ENCODE results near the gene CCDC171. TPM values are rescaled to one million over a fixed set of nuclear protein-coding genes. Genes with fewer than 3 reads are reported as not detected.

The CCDC171 gene
- polyA plus RNA-seq, 3 donors, result 0.08 to 0.17 (median 0.10) TPM

GRCh38 chr9:15977438-15977837 is 424.6 kb downstream of the CCDC171 start:
- Mint-ChIP-seq H3K9me3 (peaks cover 0 to 3% (median 0%) of the 10 kb centered on the region in 7 donors), H3K36me3 (no peaks in the 10 kb centered on the region), H3K27ac (no peak overlapping the region), H3K4me1 (no peaks in the 10 kb centered on the region), H3K27me3 (ENCODE audit: low read depth in 3 of 3) (peaks cover 0 to under 1% (median 0%) of the 10 kb centered on the region in 3 donors), H3K4me3 (no peak overlapping the region)
- Histone ChIP-seq H3K9ac (ENCODE audit: insufficient read depth, low read length, poor library complexity, severe bottlenecking) (no peak overlapping the region), H3K27ac (ENCODE audit: low read depth in 1 of 2, low read length in 2 of 2) (no peak overlapping the region), H3K4me1 (ENCODE audit: control insufficient read depth in 1 of 2, insufficient read depth in 2 of 2, low read length in 2 of 2) (no peaks in the 10 kb centered on the region), H3K79me2 (ENCODE audit: insufficient read depth, low read length) (no peaks in the 10 kb centered on the region), H3K9me3 (replicated peaks in 1 of 2; ENCODE audit: control insufficient read depth in 1 of 2, insufficient read depth in 1 of 2, low read length in 2 of 2) (no peaks in the 10 kb centered on the region), H4K20me1 (ENCODE audit: insufficient read depth, low read length) (no peaks in the 10 kb centered on the region), H3K4me3 (replicated peaks in 1 of 3; ENCODE audit: low read depth in 2 of 3, low read length in 3 of 3) (no peak overlapping the region), H2AFZ (ENCODE audit: insufficient read depth, low read depth, low read length, poor library complexity, severe bottlenecking) (no peak overlapping the region), H3K36me3 (replicated peaks in 1 of 2; ENCODE audit: control insufficient read depth in 1 of 2, insufficient read depth in 2 of 2, low read length in 2 of 2) (no peaks in the 10 kb centered on the region), H3K4me2 (replicated peaks; ENCODE audit: extremely low read depth, low read length, poor library complexity, severe bottlenecking) (no peak overlapping the region), H3K27me3 (ENCODE audit: control insufficient read depth in 2 of 2, insufficient read depth in 2 of 2, low read length in 2 of 2) (no peaks in the 10 kb centered on the region)
- DNase-seq, result no peak
- TF ChIP-seq, protein P1, sequence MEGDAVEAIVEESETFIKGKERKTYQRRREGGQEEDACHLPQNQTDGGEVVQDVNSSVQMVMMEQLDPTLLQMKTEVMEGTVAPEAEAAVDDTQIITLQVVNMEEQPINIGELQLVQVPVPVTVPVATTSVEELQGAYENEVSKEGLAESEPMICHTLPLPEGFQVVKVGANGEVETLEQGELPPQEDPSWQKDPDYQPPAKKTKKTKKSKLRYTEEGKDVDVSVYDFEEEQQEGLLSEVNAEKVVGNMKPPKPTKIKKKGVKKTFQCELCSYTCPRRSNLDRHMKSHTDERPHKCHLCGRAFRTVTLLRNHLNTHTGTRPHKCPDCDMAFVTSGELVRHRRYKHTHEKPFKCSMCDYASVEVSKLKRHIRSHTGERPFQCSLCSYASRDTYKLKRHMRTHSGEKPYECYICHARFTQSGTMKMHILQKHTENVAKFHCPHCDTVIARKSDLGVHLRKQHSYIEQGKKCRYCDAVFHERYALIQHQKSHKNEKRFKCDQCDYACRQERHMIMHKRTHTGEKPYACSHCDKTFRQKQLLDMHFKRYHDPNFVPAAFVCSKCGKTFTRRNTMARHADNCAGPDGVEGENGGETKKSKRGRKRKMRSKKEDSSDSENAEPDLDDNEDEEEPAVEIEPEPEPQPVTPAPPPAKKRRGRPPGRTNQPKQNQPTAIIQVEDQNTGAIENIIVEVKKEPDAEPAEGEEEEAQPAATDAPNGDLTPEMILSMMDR (IDR thresholded peaks at IDR 0.05), result no peak
- intact Hi-C loops (cut with micrococcal nuclease), result no loop called here
- WGBS (ENCODE audit: insufficient coverage), result no CpG with 5 or more reads among the region's 5 CpGs

DNA sequence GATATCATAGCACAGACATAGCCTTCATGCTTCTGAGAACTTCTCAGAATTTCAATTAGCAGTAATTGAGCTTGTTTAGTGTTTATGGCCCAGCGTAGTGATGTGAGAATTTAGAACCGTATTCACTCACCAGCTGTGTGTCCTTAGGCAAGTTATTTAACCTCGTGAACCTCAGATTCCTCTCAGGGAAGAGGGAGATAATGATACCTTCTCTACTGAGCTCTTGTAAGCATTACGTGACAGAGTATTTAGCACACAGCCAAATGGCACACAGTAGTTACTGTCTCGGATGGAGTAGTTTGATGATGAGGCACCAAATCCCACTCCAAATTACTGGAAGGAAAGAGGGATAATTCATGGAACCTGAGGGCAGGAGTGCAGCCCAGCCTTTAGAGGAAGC is 429.3 kb downstream of the CCDC171 start:
- no peak overlapping the region for H3K27ac Mint-ChIP-seq
- Histone ChIP-seq H3K9ac (ENCODE audit: insufficient read depth, low read length, poor library complexity, severe bottlenecking) (no peak overlapping the region), H3K4me2 (replicated peaks; ENCODE audit: extremely low read depth, low read length, poor library complexity, severe bottlenecking) (no peak overlapping the region), H3K36me3 (replicated peaks in 1 of 2; ENCODE audit: control insufficient read depth in 1 of 2, insufficient read depth in 2 of 2, low read length in 2 of 2) (no peaks in the 10 kb centered on the region), H3K27ac (ENCODE audit: low read depth in 1 of 2, low read length in 2 of 2) (no peak overlapping the region), H2AFZ (ENCODE audit: insufficient read depth, low read depth, low read length, poor library complexity, severe bottlenecking) (no peak overlapping the region), H3K4me1 (ENCODE audit: control insufficient read depth in 1 of 2, insufficient read depth in 2 of 2, low read length in 2 of 2) (no peaks in the 10 kb centered on the region), H4K20me1 (ENCODE audit: insufficient read depth, low read length) (no peaks in the 10 kb centered on the region), H3K4me3 (replicated peaks in 1 of 3; ENCODE audit: low read depth in 2 of 3, low read length in 3 of 3) (no peak overlapping the region), H3K27me3 (ENCODE audit: control insufficient read depth in 2 of 2, insufficient read depth in 2 of 2, low read length in 2 of 2) (no peaks in the 10 kb centered on the region), H3K79me2 (ENCODE audit: insufficient read depth, low read length) (no peaks in the 10 kb centered on the region), H3K9me3 (replicated peaks in 1 of 2; ENCODE audit: control insufficient read depth in 1 of 2, insufficient read depth in 1 of 2, low read length in 2 of 2) (no peaks in the 10 kb centered on the region)
- H3K36me3 Mint-ChIP-seq, result no peaks in the 10 kb centered on the region
- intact Hi-C loops (cut with micrococcal nuclease), result no loop called here
- H3K4me1 Mint-ChIP-seq, result no peaks in the 10 kb centered on the region
- TF ChIP-seq, protein P1 (IDR thresholded peaks at IDR 0.05), result no peak
- DNase-seq, result no peak
- H3K9me3 Mint-ChIP-seq, result peaks cover 0 to 3% (median 0%) of the 10 kb centered on the region in 7 donors
- WGBS (ENCODE audit: insufficient coverage), result no CpG with 5 or more reads among the region's 5 CpGs
- no peak overlapping the region for H3K4me3 Mint-ChIP-seq
- peaks cover 0 to 1% (median 0%) of the 10 kb centered on the region in 3 donors for H3K27me3 Mint-ChIP-seq (ENCODE audit: low read depth in 3 of 3)

Data from CD14-positive monocyte (primary cell).